HG03558 (cell line): ENCODE data around the gene PANX2.

ENCODE experiments used
- ATAC-seq: cut with Tn5 transposase; IDR thresholded peaks from one replicate; pipeline ENCODE4 v1.9.1; 2021; ENCODE audit warnings: moderate number of reproducible peaks; ENCODE audit not compliant: unreplicated experiment; ENCODE audit errors: extremely low read depth

The PANX2 gene

DNA sequence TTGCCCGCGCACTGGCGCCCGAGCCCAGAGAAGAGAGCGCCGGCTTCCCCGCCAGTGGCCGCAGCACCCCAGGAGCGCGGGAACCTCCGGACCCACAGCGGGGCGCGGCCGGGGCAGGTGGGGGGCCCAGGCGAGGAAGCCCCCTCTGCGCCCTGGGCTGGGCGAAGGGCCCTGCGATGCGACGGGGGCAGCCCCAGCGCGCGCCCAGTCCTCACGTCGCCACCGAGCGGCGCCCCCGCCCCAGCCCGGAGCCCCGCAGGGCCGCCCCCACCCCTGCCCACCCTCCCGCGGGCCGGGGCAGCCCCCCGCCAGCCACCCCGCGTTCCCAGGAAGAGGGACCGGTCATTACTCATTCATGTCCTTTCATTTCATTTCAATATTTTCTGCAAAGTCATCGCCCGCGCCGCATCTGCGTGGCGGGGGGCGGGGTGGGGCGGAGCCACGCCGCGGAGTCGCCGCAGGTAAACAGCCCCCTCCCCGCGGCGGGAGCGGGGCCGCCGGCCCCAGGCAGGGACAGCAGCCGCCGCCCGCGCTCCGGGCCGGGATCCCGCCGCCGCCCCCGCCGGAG is 673 bp upstream of the PANX2 start:
- no peak for ATAC-seq

DNA sequence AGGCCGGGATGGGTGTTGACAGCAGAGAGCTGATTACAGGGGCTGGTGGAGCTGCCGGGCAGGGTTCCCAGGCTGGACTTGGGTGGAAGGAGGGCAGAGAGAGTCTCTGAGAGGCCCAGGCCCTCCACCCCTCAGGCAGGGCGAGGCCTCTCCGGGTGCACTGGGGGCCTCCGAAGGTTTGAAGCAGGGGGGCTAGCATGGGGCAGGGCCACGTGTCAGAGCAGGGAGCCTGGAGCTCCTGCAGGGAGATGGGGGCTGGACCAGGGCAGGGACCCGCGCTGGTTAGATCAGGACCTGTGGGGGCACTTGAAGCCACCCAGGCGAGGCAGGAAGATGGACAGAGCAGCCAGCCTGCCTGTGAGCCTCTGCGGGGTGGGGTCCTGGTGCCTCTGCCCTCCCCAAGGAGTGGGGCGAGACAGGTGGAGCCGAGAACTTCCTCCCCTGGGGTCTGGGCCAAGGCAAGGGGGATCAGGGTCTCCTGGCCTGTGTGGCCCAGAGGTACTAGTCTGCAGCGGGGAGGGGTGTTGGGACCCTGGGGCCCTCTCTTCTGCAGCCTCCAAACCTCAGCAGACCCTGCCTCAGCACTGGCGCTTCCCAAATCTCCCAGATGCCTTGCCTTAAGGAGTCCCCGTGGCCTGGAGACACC is 911 bp downstream of the PANX2 start:
- ATAC-seq = no peak

- no peak for ATAC-seq
These were observed 1.5 kb downstream of the PANX2 start for GRCh38 chr22:50171965-50172421.

GRCh38 chr22:50173311-50173982 is 2.9 kb downstream of the PANX2 start:
- no peak for ATAC-seq

DNA sequence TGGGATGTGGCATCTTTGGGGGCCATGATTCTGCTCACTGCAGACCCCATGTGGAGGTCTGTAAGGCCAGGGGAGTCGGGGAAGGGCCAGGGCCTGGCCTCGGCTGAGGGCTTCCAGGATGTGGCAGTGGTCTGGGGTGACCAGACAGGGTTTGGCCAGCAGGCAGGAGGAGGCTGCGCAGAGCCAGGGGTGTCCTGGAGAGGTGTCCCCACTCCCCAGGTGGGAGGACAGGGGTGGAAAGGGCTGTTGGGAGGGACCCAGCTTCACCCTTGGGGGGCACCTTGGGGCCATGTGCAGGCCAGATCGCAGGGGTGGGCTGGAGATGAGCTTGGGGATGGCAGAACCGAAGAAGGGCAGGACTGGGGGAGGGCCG is 3.4 kb downstream of the PANX2 start:
- ATAC-seq = no peak

DNA sequence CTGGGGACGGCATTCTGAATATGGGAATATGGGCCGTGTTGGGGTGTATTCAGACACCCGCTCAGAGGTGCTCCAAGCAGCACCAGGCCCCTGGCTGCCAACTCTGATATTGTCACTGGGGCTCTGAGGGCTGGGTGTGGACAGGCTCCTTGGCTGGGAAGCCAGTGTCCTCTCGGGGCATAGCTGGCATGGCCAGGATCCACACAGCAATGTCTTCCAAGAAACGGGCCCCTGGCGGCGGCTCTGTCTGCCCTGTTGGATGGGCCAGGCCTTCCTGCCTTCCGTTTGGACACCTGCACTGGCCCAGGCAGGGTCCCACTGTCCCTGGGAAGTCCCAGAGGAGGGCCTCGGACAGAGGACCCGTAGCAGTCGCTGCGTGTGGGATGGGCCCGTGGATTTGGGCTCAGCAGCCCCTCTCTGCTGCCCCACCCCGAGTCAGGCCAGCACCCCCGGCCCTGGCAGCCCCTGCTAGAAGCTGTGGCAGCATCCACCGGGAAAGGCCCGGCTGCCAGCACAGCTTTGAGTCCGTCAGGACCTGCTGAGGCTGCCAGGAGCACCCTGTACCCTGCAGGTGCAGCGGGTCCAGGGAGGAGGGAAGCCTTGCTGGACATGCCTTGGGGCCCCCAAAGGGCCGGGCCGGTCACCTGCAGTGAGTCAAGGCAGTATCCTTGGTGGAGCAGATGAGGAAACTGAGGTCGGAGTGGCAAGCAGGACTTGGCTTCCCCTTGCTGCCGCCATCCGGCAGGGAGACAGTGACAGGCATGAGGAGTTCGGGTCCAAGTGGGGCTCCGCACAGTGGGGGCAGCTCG is 4.1 kb downstream of the PANX2 start:
- no peak for ATAC-seq

DNA sequence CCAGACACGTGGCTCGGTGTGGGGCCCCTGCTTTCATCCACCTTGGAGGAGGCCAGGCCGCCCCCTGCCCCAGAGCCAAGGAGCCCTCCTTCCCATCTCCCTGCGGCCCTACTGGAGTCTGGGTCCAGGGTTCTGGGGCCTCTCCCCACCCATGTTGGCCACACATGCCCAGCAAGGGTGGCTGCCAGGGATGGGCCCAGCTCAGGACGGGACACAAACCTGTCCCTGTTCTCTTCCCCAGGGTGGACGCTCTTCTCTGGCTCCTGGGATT is 4.6 kb downstream of the PANX2 start:
- no peak for ATAC-seq

DNA sequence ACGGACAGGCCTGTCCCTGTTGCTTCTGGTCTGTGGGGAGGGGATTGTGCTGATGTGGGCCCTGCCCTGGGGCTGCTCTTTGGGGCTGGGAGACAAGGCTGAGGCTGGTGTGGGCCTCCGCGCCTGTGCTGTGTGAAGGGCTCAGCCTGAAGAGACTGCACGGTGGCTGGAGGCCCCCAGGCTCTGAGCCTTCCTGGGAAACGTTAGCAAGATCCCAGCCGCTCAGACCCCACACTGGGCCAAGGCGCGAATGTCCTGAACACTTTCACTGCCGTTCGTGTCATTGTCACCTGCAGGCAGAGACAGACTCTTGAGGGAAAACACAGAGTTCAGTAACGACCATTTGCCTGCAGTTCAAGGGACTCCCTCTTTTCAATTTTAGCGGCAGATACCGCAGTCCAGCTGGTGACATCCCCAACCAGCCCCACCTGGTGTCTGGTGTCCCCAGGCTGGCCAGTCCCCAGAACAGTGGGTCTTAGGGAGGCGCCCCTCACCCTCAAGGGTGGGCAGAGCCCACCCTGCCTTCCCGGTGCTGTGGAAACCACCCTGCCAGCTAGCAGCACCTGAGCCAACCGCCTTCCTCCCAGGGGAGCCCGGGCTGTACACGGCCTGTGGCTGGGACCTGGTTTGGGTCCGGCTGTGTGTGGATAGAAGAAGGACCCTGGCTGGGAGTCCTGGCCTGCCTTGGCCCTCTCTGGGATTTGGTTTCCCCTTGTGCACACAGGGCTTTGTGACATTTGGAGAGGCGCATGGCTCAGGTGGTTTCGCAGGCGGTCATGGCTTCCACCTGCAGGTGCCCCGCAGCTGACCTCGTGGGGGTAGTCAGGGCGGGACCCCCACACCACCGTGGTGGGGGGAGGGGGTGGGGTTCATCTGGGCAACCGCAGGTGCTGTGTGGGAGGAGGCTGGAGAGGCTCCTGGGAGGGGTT is 5.7 kb downstream of the PANX2 start:
- ATAC-seq = no peak

DNA sequence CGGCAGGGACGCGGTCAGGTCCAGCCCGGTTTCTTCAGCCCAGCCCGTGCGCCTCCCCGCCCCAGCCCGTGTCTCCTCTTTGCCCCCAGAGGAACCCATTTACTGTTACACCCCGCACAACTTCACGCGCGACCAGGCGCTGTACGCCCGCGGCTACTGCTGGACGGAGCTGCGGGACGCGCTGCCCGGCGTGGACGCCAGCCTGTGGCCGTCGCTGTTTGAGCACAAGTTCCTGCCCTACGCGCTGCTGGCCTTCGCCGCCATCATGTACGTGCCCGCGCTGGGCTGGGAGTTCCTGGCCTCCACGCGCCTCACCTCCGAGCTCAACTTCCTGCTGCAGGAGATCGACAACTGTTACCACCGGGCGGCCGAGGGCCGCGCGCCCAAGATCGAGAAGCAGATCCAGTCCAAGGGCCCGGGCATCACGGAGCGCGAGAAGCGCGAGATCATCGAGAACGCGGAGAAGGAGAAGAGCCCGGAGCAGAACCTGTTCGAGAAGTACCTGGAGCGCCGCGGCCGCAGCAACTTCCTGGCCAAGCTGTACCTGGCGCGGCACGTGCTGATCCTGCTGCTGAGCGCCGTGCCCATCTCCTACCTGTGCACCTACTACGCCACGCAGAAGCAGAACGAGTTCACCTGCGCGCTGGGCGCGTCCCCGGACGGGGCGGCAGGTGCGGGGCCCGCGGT is 6.5 kb downstream of the PANX2 start:
- no peak for ATAC-seq

DNA sequence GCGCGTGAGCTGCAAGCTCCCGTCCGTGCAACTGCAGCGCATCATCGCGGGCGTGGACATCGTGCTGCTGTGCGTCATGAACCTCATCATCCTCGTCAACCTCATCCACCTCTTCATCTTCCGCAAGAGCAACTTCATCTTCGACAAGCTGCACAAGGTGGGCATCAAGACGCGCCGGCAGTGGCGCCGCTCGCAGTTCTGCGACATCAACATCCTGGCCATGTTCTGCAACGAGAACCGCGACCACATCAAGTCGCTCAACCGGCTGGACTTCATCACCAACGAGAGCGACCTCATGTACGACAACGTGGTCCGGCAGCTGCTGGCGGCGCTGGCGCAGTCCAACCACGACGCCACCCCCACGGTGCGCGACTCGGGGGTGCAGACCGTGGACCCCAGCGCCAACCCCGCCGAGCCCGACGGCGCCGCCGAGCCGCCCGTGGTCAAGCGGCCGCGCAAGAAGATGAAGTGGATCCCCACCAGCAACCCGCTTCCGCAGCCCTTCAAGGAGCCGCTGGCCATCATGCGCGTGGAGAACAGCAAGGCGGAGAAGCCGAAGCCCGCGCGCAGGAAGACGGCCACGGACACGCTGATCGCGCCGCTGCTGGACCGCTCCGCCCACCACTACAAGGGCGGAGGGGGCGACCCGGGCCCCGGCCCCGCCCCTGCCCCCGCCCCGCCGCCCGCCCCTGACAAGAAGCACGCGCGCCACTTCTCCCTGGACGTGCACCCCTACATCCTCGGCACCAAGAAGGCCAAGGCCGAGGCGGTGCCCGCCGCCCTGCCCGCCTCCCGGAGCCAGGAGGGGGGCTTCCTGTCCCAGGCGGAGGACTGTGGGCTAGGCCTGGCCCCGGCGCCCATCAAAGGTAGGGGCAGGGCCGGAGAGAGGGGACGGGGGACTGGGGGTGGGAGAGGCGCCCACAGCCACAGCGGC is 7.3 kb downstream of the PANX2 start:
- no peak for ATAC-seq

- ATAC-seq = no peak
These were observed 7.9 kb downstream of the PANX2 start for GRCh38 chr22:50178471-50178864.

- ATAC-seq = no peak
These were observed 8.6 kb downstream of the PANX2 start for GRCh38 chr22:50178871-50179869.

DNA sequence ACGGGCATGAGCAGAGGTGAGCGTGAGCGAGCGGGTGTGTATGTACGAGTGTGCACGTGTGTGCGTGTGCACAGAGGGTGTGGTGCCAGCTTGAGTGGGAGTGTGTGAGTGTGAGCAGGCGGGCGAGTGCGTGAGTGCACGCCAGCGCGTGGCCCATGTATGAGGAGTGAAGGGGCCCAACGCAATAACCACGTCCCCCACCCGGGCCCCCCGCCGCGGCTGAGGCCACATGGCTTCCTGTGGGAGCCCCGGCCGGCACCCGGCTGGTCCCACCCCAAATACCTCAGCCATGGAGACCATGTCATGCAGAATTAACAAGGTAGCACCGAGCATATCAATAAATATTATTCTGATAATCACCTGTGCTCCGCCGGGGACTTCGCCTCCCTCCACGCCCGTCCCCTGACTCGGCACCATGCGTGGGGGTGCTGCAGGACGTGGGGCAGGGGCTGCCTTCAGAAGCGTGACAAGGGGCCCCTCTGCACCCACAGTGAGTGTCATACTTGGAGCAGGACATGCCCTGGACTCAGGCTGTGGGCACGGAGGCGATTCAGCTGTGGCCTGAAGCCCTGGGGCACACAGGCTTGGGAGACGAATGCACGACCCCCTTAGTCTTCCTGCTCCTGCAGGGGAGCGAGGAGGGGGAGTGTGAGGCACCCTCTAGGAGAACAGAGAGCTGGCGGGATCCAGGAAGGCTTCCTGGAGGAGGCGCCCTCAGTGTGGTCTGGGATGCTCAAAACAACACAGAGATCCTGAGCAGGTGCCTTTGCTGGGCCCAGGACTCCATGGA is 9.6 kb downstream of the PANX2 start:
- no peak for ATAC-seq

DNA sequence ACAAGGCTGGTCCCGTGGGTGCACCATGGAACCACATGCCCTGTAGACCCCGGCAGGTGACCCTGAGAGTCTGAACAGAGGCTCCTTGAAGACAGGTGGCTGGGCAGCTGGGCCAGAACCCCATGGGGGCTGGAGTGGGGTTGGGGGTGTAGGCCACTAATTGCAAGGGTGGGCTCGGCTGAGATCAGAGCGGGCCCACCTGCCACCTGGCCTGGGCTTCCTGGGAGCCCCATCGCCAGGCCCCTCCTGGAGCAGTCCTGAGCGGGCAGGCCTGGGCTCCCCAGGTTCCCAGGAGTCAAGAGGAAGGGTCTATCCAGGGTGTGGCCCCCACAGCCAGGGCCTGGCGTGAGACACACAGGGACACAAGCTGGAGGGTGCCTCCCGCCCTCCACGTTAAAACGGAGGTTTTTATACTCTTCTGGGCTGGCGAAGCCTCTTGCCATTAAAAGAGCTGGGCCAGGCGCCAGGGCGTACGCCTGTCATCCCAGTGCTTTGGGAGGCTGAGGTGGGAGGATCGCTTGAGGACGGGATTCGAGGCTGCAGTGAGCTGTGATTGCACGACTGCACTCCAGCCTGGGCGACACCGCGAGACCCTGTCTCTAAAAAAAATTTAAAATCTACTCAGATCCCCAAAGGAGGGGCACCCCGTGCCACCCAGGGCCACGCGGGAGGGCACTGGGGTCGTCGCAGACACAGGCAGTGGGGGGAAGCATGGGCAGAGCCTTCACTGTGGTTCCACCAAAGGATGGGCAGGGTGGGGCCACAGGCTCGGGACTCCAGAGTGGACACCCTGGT is 10.4 kb downstream of the PANX2 start:
- no peak for ATAC-seq

DNA sequence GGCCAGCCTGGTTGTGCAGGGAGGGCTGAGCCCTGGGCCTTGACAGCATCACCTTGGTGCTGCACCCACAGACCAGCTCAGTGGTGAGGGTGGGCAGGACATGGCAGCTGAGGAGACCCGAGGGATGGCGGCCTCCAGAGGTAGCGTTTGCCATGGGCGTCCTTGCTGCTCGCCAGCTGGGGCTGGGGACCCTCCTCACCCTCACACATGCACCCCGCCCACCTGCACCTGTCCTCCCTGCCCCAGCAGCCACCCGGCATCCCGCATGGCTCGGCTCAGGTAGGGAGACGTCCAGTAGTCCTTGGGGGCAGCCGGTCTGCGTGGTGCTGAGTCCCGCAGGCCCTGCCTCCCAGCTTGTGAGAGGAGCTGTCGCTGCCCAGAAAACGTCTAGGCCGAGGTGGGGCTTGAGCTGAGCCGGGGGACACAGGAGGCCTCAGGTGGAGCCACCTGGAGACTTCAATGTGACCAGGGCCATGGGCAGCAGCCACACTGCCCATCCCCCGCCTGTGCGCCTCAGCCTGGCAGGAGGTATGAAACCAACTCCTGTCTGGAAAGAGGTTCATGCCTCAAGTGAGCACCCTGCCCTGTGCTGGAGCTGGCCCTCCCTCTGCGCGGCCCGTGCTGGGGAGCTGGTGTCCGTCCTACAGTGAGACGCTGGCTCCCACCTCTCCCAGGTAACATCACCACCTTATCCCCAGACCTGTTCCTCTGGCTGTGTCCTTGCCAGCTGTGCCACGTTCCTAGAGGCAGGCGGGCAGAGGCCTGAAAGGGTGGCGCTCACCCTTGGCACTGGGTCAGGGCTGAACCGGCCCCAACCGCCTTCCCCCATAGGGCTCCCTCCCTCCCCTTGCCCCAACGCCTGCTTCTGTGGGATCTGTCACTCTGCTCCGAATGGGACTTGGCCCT is 11.9 kb downstream of the PANX2 start:
- ATAC-seq = no peak
